OCI-LY3 (cell line): Measurements from ENCODE around the gene KCNJ4.

Experiments
- H2AFZ ChIP-seq: fragments of 200-600, 300-600 bp; shearing (Covaris generic); 2 replicates; pipeline ENCODE4 v1.6.0; 2014; ENCODE audit warnings: antibody characterized with exemption, low read depth, low read length
- H3K27ac ChIP-seq: fragments of 200-600, 300-600 bp; sonication (generic); 2 replicates; pipeline ENCODE4 v1.5.1; 2014; ENCODE audit warnings: mild to moderate bottlenecking, low read length, moderate library complexity, mixed read lengths
- H3K27me3 ChIP-seq: fragments of 200-600, 300-600 bp; sonication (generic); 2 replicates; pipeline ENCODE4 v1.6.1; 2014; ENCODE audit warnings: low read depth, low read length, mixed read lengths
- H3K36me3 ChIP-seq: fragments of 200-600, 300-600 bp; sonication (generic); replicated peaks from 2 replicates; pipeline ENCODE3; 2014; ENCODE audit warnings: low read depth, low read length, mixed read lengths
- H3K4me1 ChIP-seq: fragments of 300-600, 200-600 bp; sonication (generic); 2 replicates; pipeline ENCODE4 v1.6.1; 2014; ENCODE audit warnings: low read length, mixed read lengths
- H3K4me2 ChIP-seq: fragments of 200-600, 300-600 bp; sonication (generic); 2 replicates; pipeline ENCODE4 v1.6.1; 2014; ENCODE audit warnings: low read length, mixed read lengths
- H3K4me3 ChIP-seq: fragments of 300-600, 200-600 bp; sonication (generic); 2 replicates; pipeline ENCODE4 v1.5.1; 2014; ENCODE audit warnings: antibody characterized with exemption, mild to moderate bottlenecking, low read length, moderate library complexity
- H3K79me2 ChIP-seq: fragments of 300-600, 200-600 bp; shearing (Covaris generic); 2 replicates; pipeline ENCODE4 v1.6.1; 2014; ENCODE audit warnings: mild to moderate bottlenecking, low read length, mixed read lengths
- H3K9ac ChIP-seq: fragments of 300-600, 200-600 bp; shearing (Covaris generic); 2 replicates; pipeline ENCODE4 v1.6.0; 2014; ENCODE audit warnings: mild to moderate bottlenecking, low read length, moderate library complexity
- H3K9me3 ChIP-seq: fragments of 200-600, 300-600 bp; shearing (Covaris generic); 2 replicates; pipeline ENCODE4 v1.6.1; 2014; ENCODE audit warnings: low read length, mixed read lengths; ENCODE audit not compliant: insufficient read depth
- H4K20me1 ChIP-seq: fragments of 200-600, 300-600 bp; sonication (generic); 2 replicates; pipeline ENCODE4 v1.6.1; 2016; ENCODE audit warnings: low read length, mixed read lengths; ENCODE audit not compliant: insufficient read depth
- CTCF ChIP-seq: fragments of 200-600, 300-600 bp; sonication (generic); IDR thresholded peaks from 2 replicates; pipeline ENCODE4 v1.5.1; 2014; ENCODE audit warnings: antibody characterized with exemption, low read length, low read depth
- EZH2phosphoT487 ChIP-seq: fragments of 200-600 bp; shearing (Covaris generic); IDR thresholded peaks from 2 replicates; pipeline ENCODE4 v1.6.1; 2018; ENCODE audit warnings: antibody characterized with exemption, mixed run types, low read depth

KCNJ4 gene

GRCh38 chr22:38485783-38486182, 30.8 kb upstream of the KCNJ4 start:
- H3K4me2 ChIP-seq, result no peak overlapping the region
- H3K9me3 ChIP-seq, result no peaks in the 10 kb centered on the region
- no peak overlapping the region for H3K4me3 ChIP-seq
- no peaks in the 10 kb centered on the region for H3K27me3 ChIP-seq
- peaks cover 63% of the 10 kb centered on the region for H4K20me1 ChIP-seq
- H2AFZ ChIP-seq, result no peak overlapping the region
- TF ChIP-seq EZH2phosphoT487 (no peak), CTCF (no peak)
- H3K79me2 ChIP-seq, result peaks cover 20% of the 10 kb centered on the region
- H3K27ac ChIP-seq, result no peak overlapping the region
- peaks cover 90% of the 10 kb centered on the region for H3K36me3 ChIP-seq
- H3K9ac ChIP-seq, result no peak overlapping the region
- H3K4me1 ChIP-seq, result peaks cover 3% of the 10 kb centered on the region; the same call in 1 of the 2 replicates

- peaks cover 80% of the 10 kb centered on the region for H3K36me3 ChIP-seq
- peaks cover 8% of the 10 kb centered on the region; the same call in 1 of the 2 replicates for H3K79me2 ChIP-seq
- no peak overlapping the region for H3K4me2 ChIP-seq
- no peaks in the 10 kb centered on the region for H3K4me1 ChIP-seq
- no peak overlapping the region for H2AFZ ChIP-seq
- TF ChIP-seq CTCF, result no peak
- no peak for TF ChIP-seq EZH2phosphoT487
- H3K9ac ChIP-seq, result no peak overlapping the region
- no peak overlapping the region for H3K27ac ChIP-seq
- no peak overlapping the region for H3K4me3 ChIP-seq
- H3K27me3 ChIP-seq, result no peaks in the 10 kb centered on the region
- no peaks in the 10 kb centered on the region for H3K9me3 ChIP-seq
- H4K20me1 ChIP-seq, result peaks cover 50% of the 10 kb centered on the region
These were observed 29.2 kb upstream of the KCNJ4 start for GRCh38 chr22:38484244-38484643.

- Histone ChIP-seq H3K4me2 (no peak overlapping the region), H3K9ac (no peak overlapping the region), H3K36me3 (peaks cover 68% of the 10 kb centered on the region), H3K9me3 (no peaks in the 10 kb centered on the region), H2AFZ (no peak overlapping the region), H3K79me2 (peaks cover 1% of the 10 kb centered on the region; the same call in 1 of the 2 replicates), H3K4me3 (no peak overlapping the region), H3K4me1 (no peaks in the 10 kb centered on the region), H3K27ac (no peak overlapping the region), H4K20me1 (peaks cover 38% of the 10 kb centered on the region), H3K27me3 (no peaks in the 10 kb centered on the region)
- no peak for TF ChIP-seq CTCF
These were observed 27.8 kb upstream of the KCNJ4 start for GRCh38 chr22:38482662-38483308.

GRCh38 chr22:38481871-38482332, 26.9 kb upstream of the KCNJ4 start:
- H3K36me3 ChIP-seq, result peaks cover 64% of the 10 kb centered on the region
- H3K27me3 ChIP-seq, result no peaks in the 10 kb centered on the region
- H2AFZ ChIP-seq, result no peak overlapping the region
- H3K4me3 ChIP-seq, result no peak overlapping the region
- no peak overlapping the region for H3K4me2 ChIP-seq
- no peak overlapping the region for H3K9ac ChIP-seq
- H3K79me2 ChIP-seq, result no peaks in the 10 kb centered on the region; the same call in 1 of the 2 replicates
- H4K20me1 ChIP-seq, result peaks cover 36% of the 10 kb centered on the region; the same call in 1 of the 2 replicates
- no peak overlapping the region for H3K27ac ChIP-seq
- no peaks in the 10 kb centered on the region for H3K9me3 ChIP-seq
- no peaks in the 10 kb centered on the region for H3K4me1 ChIP-seq
- TF ChIP-seq EZH2phosphoT487 (no peak), CTCF (no peak)
